ENCODE data around the gene SV2B.

- TF ChIP-seq POLR2AphosphoS5 (IDR thresholded peaks at IDR 0.05; ENCODE audit: low read depth) (no peak), CTCF (IDR thresholded peaks at IDR 0.05; ENCODE audit: insufficient read depth, low read length) (no peak)
These were observed 8.4 kb downstream of the SV2B start for GRCh38 chr15:91108421-91108820.

Measured in HL-60 (cell line).